Smooth muscle cell (in vitro differentiated cells): ENCODE results near the gene ATRX. TPM values are rescaled to one million over a fixed set of nuclear protein-coding genes. Genes with fewer than 3 reads are reported as not detected.
"Not testable (repeated sequence)": the region's sequence is repeated elsewhere in the genome, so short reads cannot be mapped to it uniquely, and the experiment has no call there.

Experiments used
- DNase-seq: peaks from one replicate; lab custom pipeline; 2025; ENCODE audit not compliant: unreplicated experiment; lab: John Stamatoyannopoulos, UW
- H2AFZ ChIP-seq: fragments of 200-600 bp; sonication (generic); 2 replicates; pipeline ENCODE4 v1.6.0; 2016; ENCODE audit warnings: antibody characterized with exemption, low read depth, mild to moderate bottlenecking
- H3F3A ChIP-seq: fragments of 200-600 bp; sonication (generic); 2 replicates; pipeline ENCODE4 v1.6.0; 2017; ENCODE audit warnings: antibody characterized with exemption, low read depth
- H3K27ac ChIP-seq: fragments of 200-600 bp; sonication (generic); 2 replicates; pipeline ENCODE4 v1.5.1; 2016; ENCODE audit warnings: low read depth, mild to moderate bottlenecking
- H3K27me3 ChIP-seq: fragments of 200-600 bp; sonication (generic); 2 replicates; pipeline ENCODE4 v1.6.1; 2016; ENCODE audit warnings: low read depth, mild to moderate bottlenecking
- H3K36me3 ChIP-seq: fragments of 200-600 bp; sonication (generic); 2 replicates; pipeline ENCODE4 v1.5.1; 2016; ENCODE audit warnings: low read depth
- H3K4me1 ChIP-seq: fragments of 200-600 bp; sonication (generic); 2 replicates; pipeline ENCODE4 v1.5.1; 2016; ENCODE audit warnings: low read depth
- H3K4me2 ChIP-seq: fragments of 200-600 bp; sonication (generic); 2 replicates; pipeline ENCODE4 v1.6.0; 2016; ENCODE audit warnings: mild to moderate bottlenecking
- H3K4me3 ChIP-seq: fragments of 200-600 bp; sonication (generic); 2 replicates; pipeline ENCODE4 v1.5.1; 2016; ENCODE audit warnings: mild to moderate bottlenecking
- H3K79me2 ChIP-seq: fragments of 200-600 bp; sonication (generic); 2 replicates; pipeline ENCODE4 v1.6.0; 2016; ENCODE audit warnings: low read depth, mild to moderate bottlenecking
- H3K9ac ChIP-seq: fragments of 200-600 bp; sonication (generic); 2 replicates; pipeline ENCODE4 v1.6.0; 2016; ENCODE audit warnings: low read depth
- H3K9me3 ChIP-seq: fragments of 200-600 bp; sonication (generic); replicated peaks from 2 replicates; pipeline ENCODE4 v1.5.1; 2016; ENCODE audit warnings: low read depth
- H4K20me1 ChIP-seq: fragments of 200-600 bp; sonication (generic); 2 replicates; pipeline ENCODE4 v1.6.0; 2016; ENCODE audit warnings: low read depth
- CTCF ChIP-seq: fragments of 200-600 bp; sonication (generic); IDR thresholded peaks from 2 replicates; pipeline ENCODE4 v1.5.1; 2017; ENCODE audit warnings: borderline replicate concordance, mild to moderate bottlenecking, antibody characterized with exemption; ENCODE audit not compliant: insufficient read depth, poor library complexity, severe bottlenecking
- WGBS: methylation state at CpG from one replicate; pipeline ENCODE4 v1.1.7; 2016; ENCODE audit warnings: low lambda C conversion rate; 5-methylcytosine and 5-hydroxymethylcytosine counted together
- polyA plus RNA-seq: library from polyadenylated mRNA; unstranded; fragments of >200 nt; fragmentation: Nextera tagmentation; extraction: Ambion mirVana; gene quantifications from 2 replicates; pipeline ENCODE4 v1.2.1, GENCODE V29; 2016
- total RNA-seq: library from RNA; depleted of rRNA; stranded (reverse); fragments of >200 nt; gene quantifications from 2 replicates; pipeline ENCODE4 v1.2.3, GENCODE V29; 2014

The ATRX gene
- total and polyA plus RNA-seq, 2 experiments from 2014 or later = 38.0 to 79.2 TPM

GRCh38 chrX:77510007-77510406, 276.0 kb downstream of the ATRX start:
- Histone ChIP-seq H3K79me2 (no peaks in the 10 kb centered on the region), H3K4me2 (no peak overlapping the region), H3F3A (no peaks in the 10 kb centered on the region), H3K36me3 (no peaks in the 10 kb centered on the region), H3K9me3 (peaks cover 6% of the 10 kb centered on the region), H4K20me1 (no peaks in the 10 kb centered on the region), H3K27ac (no peak overlapping the region), H3K9ac (no peak overlapping the region), H3K27me3 (no peaks in the 10 kb centered on the region), H2AFZ (no peak overlapping the region), H3K4me1 (no peaks in the 10 kb centered on the region), H3K4me3 (no peak overlapping the region)
- no peak for TF ChIP-seq CTCF
- 80% methylated on average over 1 of the region's 1 CpG for whole genome bisulfite sequencing
- no peak for DNase-seq

GRCh38 chrX:77505227-77505626, 280.8 kb downstream of the ATRX start:
- Histone ChIP-seq H3K9ac (no peak overlapping the region), H3K9me3 (peaks cover 6% of the 10 kb centered on the region), H3K27me3 (no peaks in the 10 kb centered on the region), H3K4me2 (no peak overlapping the region), H3F3A (no peaks in the 10 kb centered on the region), H3K36me3 (no peaks in the 10 kb centered on the region), H3K4me3 (no peak overlapping the region), H3K27ac (no peak overlapping the region), H3K79me2 (no peaks in the 10 kb centered on the region), H3K4me1 (peaks cover 6% of the 10 kb centered on the region), H4K20me1 (no peaks in the 10 kb centered on the region), H2AFZ (no peak overlapping the region)
- DNase-seq = no peak
- no peak for TF ChIP-seq CTCF
- 79% methylated on average over 2 of the region's 2 CpGs for WGBS

GRCh38 chrX:77502951-77503525, 283.0 kb downstream of the ATRX start:
- no peaks in the 10 kb centered on the region for H4K20me1 ChIP-seq
- DNase-seq = no peak
- H3K27ac ChIP-seq = no peak overlapping the region
- no peak overlapping the region for H3K9ac ChIP-seq
- no peaks in the 10 kb centered on the region for H3F3A ChIP-seq
- H3K4me3 ChIP-seq = no peak overlapping the region
- H3K27me3 ChIP-seq = no peaks in the 10 kb centered on the region
- H3K4me1 ChIP-seq = peaks cover 6% of the 10 kb centered on the region
- 15% methylated on average over 2 of the region's 2 CpGs for WGBS
- peaks cover 3% of the 10 kb centered on the region for H3K9me3 ChIP-seq
- H3K4me2 ChIP-seq = no peak overlapping the region
- TF ChIP-seq CTCF = no peak
- no peak overlapping the region for H2AFZ ChIP-seq
- no peaks in the 10 kb centered on the region for H3K79me2 ChIP-seq
- no peaks in the 10 kb centered on the region for H3K36me3 ChIP-seq

DNA sequence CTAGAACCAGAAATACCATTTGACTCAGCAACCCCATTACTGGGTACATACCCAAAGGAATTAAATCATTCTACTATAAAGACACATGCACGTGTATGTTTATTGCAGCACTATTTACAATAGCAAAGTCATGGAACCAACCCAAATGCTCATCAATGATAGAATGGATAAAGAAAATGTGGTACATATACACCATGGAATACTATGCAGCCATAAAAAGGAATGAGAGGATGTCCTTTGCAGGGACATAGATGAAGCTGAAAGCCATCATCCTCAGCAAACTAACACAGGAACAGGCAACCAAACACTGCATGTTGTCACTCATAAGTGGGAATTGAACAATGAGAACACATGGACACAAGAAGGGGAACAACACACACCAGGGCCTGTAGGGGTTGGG, 285.9 kb downstream of the ATRX start:
- not testable (repeated sequence) for H3K27me3 ChIP-seq, H3F3A ChIP-seq, DNase-seq, H3K27ac ChIP-seq, H3K9ac ChIP-seq, H2AFZ ChIP-seq, H3K9me3 ChIP-seq, H4K20me1 ChIP-seq, H3K4me2 ChIP-seq, H3K4me3 ChIP-seq, H3K4me1 ChIP-seq, H3K79me2 ChIP-seq, H3K36me3 ChIP-seq
- 81% methylated on average over 1 of the region's 1 CpG for WGBS
